ENCODE data around the gene USP20. TPM values are rescaled to one million over a fixed set of nuclear protein-coding genes. Genes with fewer than 3 reads are reported as not detected.

The USP20 gene
- total RNA-seq, 1 donor from 2014 or later: 10.8 TPM

- no peak overlapping the region for H3K27ac ChIP-seq
- peaks cover 10% of the 10 kb centered on the region for H3K4me1 Mint-ChIP-seq
- no peaks in the 10 kb centered on the region for H3K9me3 Mint-ChIP-seq
- TF ChIP-seq, protein P1, sequence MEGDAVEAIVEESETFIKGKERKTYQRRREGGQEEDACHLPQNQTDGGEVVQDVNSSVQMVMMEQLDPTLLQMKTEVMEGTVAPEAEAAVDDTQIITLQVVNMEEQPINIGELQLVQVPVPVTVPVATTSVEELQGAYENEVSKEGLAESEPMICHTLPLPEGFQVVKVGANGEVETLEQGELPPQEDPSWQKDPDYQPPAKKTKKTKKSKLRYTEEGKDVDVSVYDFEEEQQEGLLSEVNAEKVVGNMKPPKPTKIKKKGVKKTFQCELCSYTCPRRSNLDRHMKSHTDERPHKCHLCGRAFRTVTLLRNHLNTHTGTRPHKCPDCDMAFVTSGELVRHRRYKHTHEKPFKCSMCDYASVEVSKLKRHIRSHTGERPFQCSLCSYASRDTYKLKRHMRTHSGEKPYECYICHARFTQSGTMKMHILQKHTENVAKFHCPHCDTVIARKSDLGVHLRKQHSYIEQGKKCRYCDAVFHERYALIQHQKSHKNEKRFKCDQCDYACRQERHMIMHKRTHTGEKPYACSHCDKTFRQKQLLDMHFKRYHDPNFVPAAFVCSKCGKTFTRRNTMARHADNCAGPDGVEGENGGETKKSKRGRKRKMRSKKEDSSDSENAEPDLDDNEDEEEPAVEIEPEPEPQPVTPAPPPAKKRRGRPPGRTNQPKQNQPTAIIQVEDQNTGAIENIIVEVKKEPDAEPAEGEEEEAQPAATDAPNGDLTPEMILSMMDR (IDR thresholded peaks at IDR 0.05): no peak
- TF ChIP-seq EZH2phosphoT487 (IDR thresholded peaks at IDR 0.05): no peak
- no peak for TF ChIP-seq EZH2 (IDR thresholded peaks at IDR 0.05)
- peaks cover 24% of the 10 kb centered on the region for H3F3A ChIP-seq (ENCODE audit: low read depth)
- no peak for DNase-seq (ENCODE audit: low spot score)
- H3K79me2 ChIP-seq (ENCODE audit: low read depth): peaks cover 24% of the 10 kb centered on the region
- no peaks in the 10 kb centered on the region for H3K27me3 Mint-ChIP-seq (ENCODE audit: insufficient read depth, low read depth)
- H2AFZ ChIP-seq (replicated peaks): no peak overlapping the region
- no peaks in the 10 kb centered on the region for H3K27me3 ChIP-seq
- H3K4me2 ChIP-seq: no peak overlapping the region
- H3K36me3 Mint-ChIP-seq: peaks cover 13% of the 10 kb centered on the region
- H3K27ac Mint-ChIP-seq: no peak overlapping the region
- no peaks in the 10 kb centered on the region for H3K9me3 ChIP-seq (ENCODE audit: low read depth)
- no peaks in the 10 kb centered on the region for H4K20me1 ChIP-seq (ENCODE audit: low read depth)
- H3K4me3 ChIP-seq: no peak overlapping the region
- H3K36me3 ChIP-seq: no peaks in the 10 kb centered on the region
- H3K4me3 Mint-ChIP-seq: no peak overlapping the region
- no peak overlapping the region for H3K9ac ChIP-seq
- no peaks in the 10 kb centered on the region for H3K4me1 ChIP-seq
Measured at GRCh38 chr9:129826344-129826743, 8.9 kb upstream of the USP20 start.

DNA sequence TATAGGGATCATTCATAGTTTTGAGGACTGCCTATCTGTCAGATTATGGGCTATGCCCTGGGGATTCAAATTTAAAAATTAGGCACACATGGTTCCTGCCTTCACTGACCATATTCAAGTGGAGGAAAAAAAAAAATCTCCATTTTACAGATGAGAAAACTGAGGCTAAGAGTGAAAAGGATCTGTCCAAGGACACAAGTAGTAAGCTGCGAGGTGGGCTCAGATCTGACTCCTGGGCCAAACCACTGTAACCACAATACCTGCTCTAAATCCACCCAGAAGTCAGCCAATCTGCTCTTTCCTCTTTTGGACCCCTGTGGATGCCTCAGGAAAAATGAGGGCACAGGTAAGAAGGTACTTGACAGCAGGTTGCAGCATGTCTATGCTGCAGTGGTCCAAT lies 8.5 kb upstream of the USP20 start:
- H3K79me2 ChIP-seq (ENCODE audit: low read depth): peaks cover 21% of the 10 kb centered on the region
- H3K36me3 Mint-ChIP-seq: peaks cover 13% of the 10 kb centered on the region
- TF ChIP-seq, protein P1 (IDR thresholded peaks at IDR 0.05): no peak
- H3K9me3 ChIP-seq (ENCODE audit: low read depth): no peaks in the 10 kb centered on the region
- DNase-seq (ENCODE audit: low spot score): no peak
- H3K27ac ChIP-seq: no peak overlapping the region
- peaks cover 24% of the 10 kb centered on the region for H3F3A ChIP-seq (ENCODE audit: low read depth)
- no peaks in the 10 kb centered on the region for H3K27me3 Mint-ChIP-seq (ENCODE audit: insufficient read depth, low read depth)
- H3K4me3 Mint-ChIP-seq: no peak overlapping the region
- H3K27ac Mint-ChIP-seq: no peak overlapping the region
- no peak overlapping the region for H3K4me3 ChIP-seq
- no peak overlapping the region for H3K9ac ChIP-seq
- H2AFZ ChIP-seq (replicated peaks): no peak overlapping the region
- H3K9me3 Mint-ChIP-seq: no peaks in the 10 kb centered on the region
- no peaks in the 10 kb centered on the region for H3K27me3 ChIP-seq
- no peak overlapping the region for H3K4me2 ChIP-seq
- no peaks in the 10 kb centered on the region for H3K36me3 ChIP-seq
- no peaks in the 10 kb centered on the region for H4K20me1 ChIP-seq (ENCODE audit: low read depth)
- peaks cover 10% of the 10 kb centered on the region for H3K4me1 Mint-ChIP-seq
- no peaks in the 10 kb centered on the region for H3K4me1 ChIP-seq

DNA sequence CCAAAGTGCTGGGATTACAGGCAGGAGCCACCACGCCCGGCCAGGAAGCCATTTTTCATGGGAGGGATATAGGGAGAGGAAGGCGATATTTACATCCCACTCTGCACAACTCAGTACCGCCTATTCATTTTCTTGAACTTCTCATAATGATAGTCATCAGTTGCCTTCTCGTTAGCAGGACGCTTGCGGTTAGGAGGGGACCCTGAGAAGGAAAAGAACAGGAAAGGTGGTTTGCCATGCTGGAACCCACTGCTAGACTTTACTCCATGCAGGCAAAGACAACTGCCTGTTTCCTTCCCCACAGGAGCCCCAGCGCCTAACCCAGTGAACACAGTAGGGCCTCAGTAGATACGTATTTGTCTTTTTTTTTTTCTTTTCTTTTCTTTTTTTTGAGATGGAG lies 7.2 kb upstream of the USP20 start:
- Histone ChIP-seq H3K9me3 (ENCODE audit: low read depth) (no peaks in the 10 kb centered on the region), H2AFZ (replicated peaks) (no peak overlapping the region), H3K36me3 (no peaks in the 10 kb centered on the region), H3K27ac (no peak overlapping the region), H3K27me3 (no peaks in the 10 kb centered on the region), H3K4me1 (no peaks in the 10 kb centered on the region), H3F3A (ENCODE audit: low read depth) (peaks cover 24% of the 10 kb centered on the region), H4K20me1 (ENCODE audit: low read depth) (no peaks in the 10 kb centered on the region), H3K79me2 (ENCODE audit: low read depth) (peaks cover 9% of the 10 kb centered on the region), H3K4me2 (no peak overlapping the region), H3K9ac (no peak overlapping the region), H3K4me3 (no peak overlapping the region)
- Mint-ChIP-seq H3K4me1 (peaks cover 1% of the 10 kb centered on the region), H3K27me3 (ENCODE audit: insufficient read depth, low read depth) (no peaks in the 10 kb centered on the region), H3K27ac (no peak overlapping the region), H3K36me3 (peaks cover 7% of the 10 kb centered on the region), H3K9me3 (no peaks in the 10 kb centered on the region), H3K4me3 (no peak overlapping the region)
- no peak for TF ChIP-seq EZH2phosphoT487 (IDR thresholded peaks at IDR 0.05)
- TF ChIP-seq, protein P1 (IDR thresholded peaks at IDR 0.05): no peak
- no peak for TF ChIP-seq EZH2 (IDR thresholded peaks at IDR 0.05)
- DNase-seq (ENCODE audit: low spot score): no peak

Measured in neural progenitor cell (in vitro differentiated cells).